Colonic mucosa (tissue), 4 donors: ENCODE results near the gene INPP5A. TPM values are rescaled to one million over a fixed set of nuclear protein-coding genes. Genes with fewer than 3 reads are reported as not detected.

Source experiments
- DNase-seq: peaks from one replicate; pipeline ENCODE4 v3.0.0-alpha.2; 2020
- H3K27ac ChIP-seq: fragments of 200-600 bp; one replicate; pipeline ENCODE4 v1.8.0; 2021
- H3K27me3 ChIP-seq: fragments of 200-600 bp; one replicate; pipeline ENCODE4 v1.8.0; 2021
- H3K36me3 ChIP-seq: fragments of 200-600 bp; one replicate; pipeline ENCODE4 v1.8.0; 2021
- H3K4me1 ChIP-seq: fragments of 200-600 bp; one replicate; pipeline ENCODE4 v1.8.0; 2021; ENCODE audit warnings: mild to moderate bottlenecking
- H3K4me3 ChIP-seq: fragments of 200-600 bp; one replicate; pipeline ENCODE4 v1.8.0; 2021
- H3K9ac ChIP-seq, 2 donors: one replicate each; pipeline ENCODE4 v1.7.0; 2013; ENCODE audit warnings: control low read depth in 2 of 2, low read depth in 2 of 2, low read length in 2 of 2
- H3K9me3 ChIP-seq: fragments of 200-600 bp; one replicate; pipeline ENCODE4 v1.8.0; 2021
- intact Hi-C: fragments of 100-400 bp; cut with DNase I; formaldehyde crosslinking; loops from one replicate; pipeline ENCODE4 v1.14.1; 2022
- total RNA-seq, 2 donors: library from RNA; stranded (reverse); fragmentation: NEBNext Ultra II Directional in 1 of 2; extraction: Animal tissue kit (Norgen Biotek cat#: 25700) in 1 of 2; gene quantifications; one replicate each; pipeline ENCODE4 v1.2.1, GENCODE V29; 2021
- TF ChIP-seq, protein P1 (sequence below): fragments of 200-600 bp; IDR thresholded peaks from one replicate; pipeline ENCODE4 v1.8.0; 2022; ENCODE audit warnings: antibody characterized with exemption, mild to moderate bottlenecking
- donor health status: healthy.
- donor health status: DM: no; HTN: no; CAD: no.
- donor health status: DM: no; HTN: no; CAD: no.

INPP5A gene
- total RNA-seq, 2 donors from 2014 or later = 29.9 to 41.5 TPM

DNA sequence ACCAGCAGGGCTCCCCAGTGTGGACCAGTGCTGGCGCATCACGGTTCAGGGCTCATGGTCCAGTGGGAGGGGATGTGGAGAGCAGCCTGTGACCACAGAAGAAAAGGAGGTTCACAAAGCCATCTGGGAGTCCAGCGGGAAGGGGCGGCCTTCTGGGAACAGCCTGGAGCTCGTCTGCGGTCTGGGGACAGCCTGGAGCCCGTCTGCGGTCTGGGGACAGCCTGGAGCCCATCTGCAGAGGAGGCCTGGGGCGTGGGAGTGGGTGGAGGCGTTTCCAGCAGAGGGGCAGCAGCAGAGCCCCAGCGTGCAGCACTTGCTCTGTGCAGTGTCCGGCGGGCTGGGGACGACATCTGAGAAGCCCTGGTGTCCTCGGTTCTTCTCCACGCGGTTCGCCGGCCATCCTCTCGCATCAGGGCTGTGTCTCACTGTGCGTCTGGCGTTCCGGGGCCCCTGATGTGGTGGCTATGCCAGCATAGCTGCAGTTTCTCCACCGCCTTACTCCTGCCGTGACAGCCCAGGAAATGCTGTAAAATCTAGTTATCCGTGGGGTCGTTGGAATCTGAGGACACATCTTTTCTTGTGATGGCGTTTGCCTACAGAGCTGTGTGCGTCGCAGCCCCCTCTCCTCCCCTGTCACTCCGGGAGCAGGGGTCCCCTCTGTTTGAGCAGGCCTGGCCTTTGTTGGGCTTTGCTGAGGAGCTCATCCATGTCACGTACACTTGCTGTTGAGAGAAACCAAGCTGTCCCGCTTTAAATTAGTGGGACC, 104.6 kb downstream of the INPP5A start:
- Histone ChIP-seq H3K27ac (no peak overlapping the region), H3K4me3 (no peak overlapping the region), H3K9me3 (no peaks in the 10 kb centered on the region), H3K4me1 (peaks cover 10% of the 10 kb centered on the region), H3K36me3 (no peaks in the 10 kb centered on the region), H3K9ac (no peak overlapping the region), H3K27me3 (no peaks in the 10 kb centered on the region)
- TF ChIP-seq, protein P1, sequence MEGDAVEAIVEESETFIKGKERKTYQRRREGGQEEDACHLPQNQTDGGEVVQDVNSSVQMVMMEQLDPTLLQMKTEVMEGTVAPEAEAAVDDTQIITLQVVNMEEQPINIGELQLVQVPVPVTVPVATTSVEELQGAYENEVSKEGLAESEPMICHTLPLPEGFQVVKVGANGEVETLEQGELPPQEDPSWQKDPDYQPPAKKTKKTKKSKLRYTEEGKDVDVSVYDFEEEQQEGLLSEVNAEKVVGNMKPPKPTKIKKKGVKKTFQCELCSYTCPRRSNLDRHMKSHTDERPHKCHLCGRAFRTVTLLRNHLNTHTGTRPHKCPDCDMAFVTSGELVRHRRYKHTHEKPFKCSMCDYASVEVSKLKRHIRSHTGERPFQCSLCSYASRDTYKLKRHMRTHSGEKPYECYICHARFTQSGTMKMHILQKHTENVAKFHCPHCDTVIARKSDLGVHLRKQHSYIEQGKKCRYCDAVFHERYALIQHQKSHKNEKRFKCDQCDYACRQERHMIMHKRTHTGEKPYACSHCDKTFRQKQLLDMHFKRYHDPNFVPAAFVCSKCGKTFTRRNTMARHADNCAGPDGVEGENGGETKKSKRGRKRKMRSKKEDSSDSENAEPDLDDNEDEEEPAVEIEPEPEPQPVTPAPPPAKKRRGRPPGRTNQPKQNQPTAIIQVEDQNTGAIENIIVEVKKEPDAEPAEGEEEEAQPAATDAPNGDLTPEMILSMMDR = no peak
- no peak for DNase-seq
- intact Hi-C loops = loop anchor here (5.0 to 10.0 kb wide), 2 partner anchors 260 to 417 kb away; no protein-coding TSS in a partner anchor

GRCh38 chr10:132642732-132643008, 105.1 kb downstream of the INPP5A start:
- DNase-seq = no peak
- TF ChIP-seq, protein P1 = no peak
- no peaks in the 10 kb centered on the region for H3K36me3 ChIP-seq
- H3K4me1 ChIP-seq = peaks cover 10% of the 10 kb centered on the region
- no peak overlapping the region for H3K4me3 ChIP-seq
- intact Hi-C loops = loop anchor here (5.0 to 10.0 kb wide), 2 partner anchors 260 to 418 kb away; no protein-coding TSS in a partner anchor
- no peaks in the 10 kb centered on the region for H3K27me3 ChIP-seq
- H3K9me3 ChIP-seq = no peaks in the 10 kb centered on the region
- no peak overlapping the region for H3K9ac ChIP-seq
- H3K27ac ChIP-seq = no peak overlapping the region

DNA sequence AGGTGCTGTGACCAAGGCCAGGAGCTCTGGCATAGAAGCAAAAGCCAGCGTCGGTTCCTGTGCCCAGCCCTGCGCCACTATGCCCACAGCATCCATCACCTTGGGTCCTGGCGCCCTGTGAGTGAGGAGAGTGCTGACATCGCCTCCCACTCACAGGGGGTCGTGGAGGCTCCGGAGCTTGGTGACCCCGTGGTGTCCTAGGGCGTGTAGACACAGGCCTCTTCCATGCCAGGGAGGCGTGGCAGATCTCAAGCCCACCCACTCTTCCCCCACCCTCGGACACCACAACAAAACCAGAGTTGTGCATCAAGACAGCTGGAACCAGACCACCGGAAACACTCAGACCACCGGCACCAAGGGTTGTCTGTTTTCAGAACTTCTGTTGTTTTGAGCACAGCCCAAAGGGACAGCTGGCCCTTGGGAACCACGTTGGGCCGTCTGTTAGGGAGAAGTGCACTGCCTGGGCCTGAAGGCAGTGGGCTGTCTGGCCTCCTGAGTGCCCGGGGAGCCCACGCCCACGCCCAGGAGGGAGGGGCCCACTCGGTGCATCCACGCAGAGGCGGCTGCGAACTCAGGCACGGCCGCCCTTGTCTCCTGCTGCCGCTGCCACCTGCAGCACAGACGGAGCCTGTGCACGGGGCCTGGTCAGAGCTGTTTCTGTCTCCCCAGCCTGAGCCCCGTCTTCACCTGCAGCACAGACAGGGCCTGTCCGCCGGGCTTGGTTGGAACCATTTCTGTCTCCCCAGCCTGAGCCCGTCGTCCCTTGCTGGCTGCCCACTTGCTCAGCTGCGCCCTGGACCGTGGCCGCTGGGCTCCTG, 106.3 kb downstream of the INPP5A start:
- H3K27me3 ChIP-seq = no peaks in the 10 kb centered on the region
- H3K27ac ChIP-seq = no peak overlapping the region
- H3K36me3 ChIP-seq = no peaks in the 10 kb centered on the region
- H3K9me3 ChIP-seq = no peaks in the 10 kb centered on the region
- TF ChIP-seq, protein P1 = no peak
- H3K4me1 ChIP-seq = peaks cover 6% of the 10 kb centered on the region
- no peak for DNase-seq
- H3K4me3 ChIP-seq = no peak overlapping the region
- intact Hi-C loops = loop anchor here (5.0 to 10.0 kb wide), 2 partner anchors 262 to 419 kb away; no protein-coding TSS in a partner anchor
- H3K9ac ChIP-seq = no peak overlapping the region

- Histone ChIP-seq H3K27ac (no peak overlapping the region), H3K4me1 (peaks cover 6% of the 10 kb centered on the region), H3K27me3 (no peaks in the 10 kb centered on the region), H3K4me3 (no peak overlapping the region), H3K36me3 (no peaks in the 10 kb centered on the region), H3K9ac (no peak overlapping the region), H3K9me3 (no peaks in the 10 kb centered on the region)
- no peak for DNase-seq
- TF ChIP-seq, protein P1 = no peak
- intact Hi-C loops = loop anchor here (5.0 to 10.0 kb wide), 2 partner anchors 262 to 420 kb away; no protein-coding TSS in a partner anchor
Measured at GRCh38 chr10:132644527-132645246, 107.1 kb downstream of the INPP5A start.

DNA sequence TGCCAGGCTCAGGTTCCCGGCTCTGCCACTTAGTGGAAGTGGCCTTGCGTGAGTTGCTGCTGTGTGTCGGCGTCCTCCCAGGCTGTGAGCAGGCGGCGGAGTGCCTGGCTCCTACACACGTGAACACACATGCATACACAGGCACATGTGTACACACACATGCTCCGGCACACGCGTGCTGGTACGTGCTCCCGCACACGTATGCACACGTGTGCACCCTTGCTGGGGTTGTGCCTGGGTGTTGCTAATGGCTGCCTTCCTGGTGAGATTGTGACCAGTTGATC, 107.6 kb downstream of the INPP5A start:
- DNase-seq = no peak
- peaks cover 6% of the 10 kb centered on the region for H3K4me1 ChIP-seq
- H3K27ac ChIP-seq = no peak overlapping the region

More for the DNA sequence above, 107.6 kb downstream of the INPP5A start:
- intact Hi-C loops = loop anchor here (10.0 kb wide), 1 partner anchor 420 kb away; no protein-coding TSS in a partner anchor
- no peaks in the 10 kb centered on the region for H3K27me3 ChIP-seq
- H3K36me3 ChIP-seq = no peaks in the 10 kb centered on the region
- TF ChIP-seq, protein P1 = no peak
- no peak overlapping the region for H3K9ac ChIP-seq
- H3K9me3 ChIP-seq = no peaks in the 10 kb centered on the region
- no peak overlapping the region for H3K4me3 ChIP-seq
